ENCODE data around the gene BTNL3. TPM values are rescaled to one million over a fixed set of nuclear protein-coding genes. Genes with fewer than 3 reads are reported as not detected.
A peak's percentile ranks its signal among the peaks of the same experiment; 100 is the strongest.

The BTNL3 gene
- total and polyA plus RNA-seq, 9 of the 15 experiments (the other 6 are each of a cell fraction or from before 2014, with no cell fraction given) = 0.03 to 0.44 (median 0.04) TPM; not detected in 4

- no peak for TF ChIP-seq SMARCC2 (IDR thresholded peaks at IDR 0.05; ENCODE audit: low read depth)
- TF ChIP-seq NR1H2 (CRISPR knock-in tag; IDR thresholded peaks at IDR 0.05) = no peak
- TF ChIP-seq GTF2F1 (IDR thresholded peaks at IDR 0.05; ENCODE audit: low read depth, low read length) = no peak
- no peak for TF ChIP-seq ZMIZ1 (IDR thresholded peaks at IDR 0.05; ENCODE audit: low read depth in 2 of 2, low read length in 2 of 2)
- TF ChIP-seq PRDM10 (IDR thresholded peaks at IDR 0.05; ENCODE audit: partially characterized antibody) = no peak
- TF ChIP-seq, protein P1, sequence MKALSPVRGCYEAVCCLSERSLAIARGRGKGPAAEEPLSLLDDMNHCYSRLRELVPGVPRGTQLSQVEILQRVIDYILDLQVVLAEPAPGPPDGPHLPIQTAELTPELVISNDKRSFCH (CRISPR knock-in tag; IDR thresholded peaks at IDR 0.05) = no peak
- TF ChIP-seq, protein P1 (tag; IDR thresholded peaks at IDR 0.05) = 0 out of 2 replicates have a peak, but pooled peaks have one; percentile 51
- no peak for TF ChIP-seq BRCA1 (IDR thresholded peaks at IDR 0.05)
- TF ChIP-seq BRCA1 (CRISPR knock-in tag; IDR thresholded peaks at IDR 0.05) = 0 out of 2 replicates have a peak, but pooled peaks have one; percentile 29
- TF ChIP-seq ELF4 (CRISPR knock-in tag; IDR thresholded peaks at IDR 0.05) = no peak
- no peak for TF ChIP-seq PPARD (CRISPR knock-in tag; IDR thresholded peaks at IDR 0.05)
- no peak for TF ChIP-seq HIVEP1 (CRISPR knock-in tag; IDR thresholded peaks at IDR 0.05)
- no peak for TF ChIP-seq MTA2 (IDR thresholded peaks at IDR 0.05; ENCODE audit: low read depth)
- no peak for TF ChIP-seq PTTG1 (tag; IDR thresholded peaks at IDR 0.05; ENCODE audit: low read depth)
- TF ChIP-seq BCOR (IDR thresholded peaks at IDR 0.05) = no peak
- no peak for TF ChIP-seq TCF7L2 (IDR thresholded peaks at IDR 0.05; ENCODE audit: low read depth, low read length)
- TF ChIP-seq E2F6 (IDR thresholded peaks at IDR 0.05; ENCODE audit: borderline replicate concordance in 1 of 2, extremely low read depth in 1 of 2, insufficient read depth in 1 of 2, insufficient read length in 1 of 2, low read depth in 1 of 2, low read length in 1 of 2, poor library complexity in 1 of 2, severe bottlenecking in 1 of 2) = peak in 1 of 2 experiments; percentile 28
- TF ChIP-seq ZNF134 (CRISPR knock-in tag; conservative IDR thresholded peaks at IDR 0.05) = no peak
These were observed 63.4 kb downstream of the BTNL3 start (continued) for GRCh38 chr5:181051841-181052671.
